HL-60/S4 treated with phorbol 12-myristate 13-acetate at 8.2 ng/mL for 4 days and 3 days (cell line): ENCODE measurements around the gene SH3GL1.
"Not testable (repeated sequence)": the region's sequence is repeated elsewhere in the genome, so short reads cannot be mapped to it uniquely, and the experiment has no call there.

Experiments used
- in situ Hi-C: fragments of 300-500 bp; cut with MboI; formaldehyde crosslinking; loops from 2 replicates; pipeline ENCODE4 v1.15.0; 2022; ENCODE audit warnings: low sequenced_read_pairs

Gene SH3GL1

GRCh38 chr19:4345342-4346019, 54.9 kb downstream of the SH3GL1 start:
- in situ Hi-C loops = no loop called here

DNA sequence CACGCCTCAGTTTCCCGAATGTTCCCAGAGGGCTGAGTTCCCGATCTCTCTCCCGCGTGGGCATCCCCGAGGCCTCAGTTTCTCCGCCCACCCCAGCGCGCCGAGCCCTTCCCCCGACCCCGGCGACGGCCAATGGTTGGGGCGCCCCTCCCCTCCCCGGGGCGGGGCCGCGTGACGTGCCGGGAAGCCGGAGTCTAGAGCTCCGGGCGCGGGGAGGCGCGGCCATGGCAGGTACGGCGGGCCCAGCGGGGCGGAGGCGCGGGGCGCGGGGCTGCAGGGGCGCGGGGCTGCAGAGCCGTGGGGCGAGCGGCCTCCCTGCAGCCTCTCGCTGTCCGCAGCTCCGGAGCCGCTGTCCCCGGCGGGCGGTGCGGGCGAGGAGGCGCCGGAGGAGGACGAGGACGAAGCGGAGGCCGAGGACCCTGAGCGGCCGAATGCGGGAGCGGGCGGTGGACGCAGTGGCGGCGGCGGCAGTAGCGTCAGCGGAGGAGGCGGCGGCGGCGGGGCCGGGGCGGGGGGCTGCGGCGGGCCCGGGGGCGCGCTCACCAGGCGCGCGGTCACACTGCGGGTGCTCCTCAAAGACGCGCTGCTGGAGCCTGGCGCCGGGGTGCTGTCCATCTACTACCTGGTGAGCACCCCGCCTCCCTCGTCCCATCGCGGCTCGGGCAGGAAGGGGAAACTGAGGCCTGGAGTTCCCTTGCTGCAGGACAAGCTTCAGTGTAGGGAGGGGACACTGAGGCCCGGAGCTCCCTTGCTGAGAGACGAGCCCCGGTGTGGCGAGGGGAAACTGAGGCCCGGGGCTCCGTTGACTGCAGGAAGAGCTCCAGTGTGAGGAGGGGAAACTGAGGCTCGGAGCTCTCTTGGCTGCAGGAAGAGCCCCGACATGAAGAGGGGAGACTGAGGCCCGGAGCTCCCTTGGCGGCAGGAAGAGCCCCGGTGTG, 56.7 kb downstream of the SH3GL1 start, which contains the start of gene MPND:
TSS of gene MPND (plus strand) at position 193 of the 938 bp plus-strand sequence. CDS start at position 225, 32 bp downstream.
- in situ Hi-C loops = no loop called here

- in situ Hi-C loops = no loop called here
These were observed 57.6 kb downstream of the SH3GL1 start for GRCh38 chr19:4342615-4343369.

DNA sequence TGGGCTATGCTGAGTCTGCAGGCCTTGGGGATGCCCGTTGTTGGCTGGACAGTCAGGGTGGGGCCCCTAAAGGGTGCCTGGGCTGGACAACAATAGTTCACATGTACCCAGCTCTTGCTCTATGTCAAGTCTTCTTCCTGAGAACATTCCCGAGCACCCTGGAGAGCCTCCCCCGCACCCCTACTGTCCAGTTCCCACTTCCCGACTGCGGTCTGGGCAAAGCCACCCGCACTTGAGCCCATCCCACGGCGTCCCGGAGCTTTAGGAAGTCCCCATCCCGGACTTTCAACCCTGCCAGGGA, 58.1 kb downstream of the SH3GL1 start:
- in situ Hi-C loops = no loop called here

- in situ Hi-C loops = no loop called here
These were observed 61.6 kb downstream of the SH3GL1 start, which contains the start of gene STAP2 for GRCh38 chr19:4338441-4339355. TSS of gene STAP2 (minus strand) at chr19:4338827. CDS start at chr19:4338753, 74 bp downstream.

GRCh38 chr19:4337906-4338440, 62.4 kb downstream of the SH3GL1 start:
- in situ Hi-C loops = no loop called here

- in situ Hi-C loops = no loop called here
These were observed 65.3 kb downstream of the SH3GL1 start for GRCh38 chr19:4334929-4335570.

GRCh38 chr19:4329858-4330257, 70.5 kb downstream of the SH3GL1 start:
- in situ Hi-C loops = no loop called here

- in situ Hi-C loops = not testable (repeated sequence)
These were observed 71.2 kb downstream of the SH3GL1 start for GRCh38 chr19:4328991-4329681.

DNA sequence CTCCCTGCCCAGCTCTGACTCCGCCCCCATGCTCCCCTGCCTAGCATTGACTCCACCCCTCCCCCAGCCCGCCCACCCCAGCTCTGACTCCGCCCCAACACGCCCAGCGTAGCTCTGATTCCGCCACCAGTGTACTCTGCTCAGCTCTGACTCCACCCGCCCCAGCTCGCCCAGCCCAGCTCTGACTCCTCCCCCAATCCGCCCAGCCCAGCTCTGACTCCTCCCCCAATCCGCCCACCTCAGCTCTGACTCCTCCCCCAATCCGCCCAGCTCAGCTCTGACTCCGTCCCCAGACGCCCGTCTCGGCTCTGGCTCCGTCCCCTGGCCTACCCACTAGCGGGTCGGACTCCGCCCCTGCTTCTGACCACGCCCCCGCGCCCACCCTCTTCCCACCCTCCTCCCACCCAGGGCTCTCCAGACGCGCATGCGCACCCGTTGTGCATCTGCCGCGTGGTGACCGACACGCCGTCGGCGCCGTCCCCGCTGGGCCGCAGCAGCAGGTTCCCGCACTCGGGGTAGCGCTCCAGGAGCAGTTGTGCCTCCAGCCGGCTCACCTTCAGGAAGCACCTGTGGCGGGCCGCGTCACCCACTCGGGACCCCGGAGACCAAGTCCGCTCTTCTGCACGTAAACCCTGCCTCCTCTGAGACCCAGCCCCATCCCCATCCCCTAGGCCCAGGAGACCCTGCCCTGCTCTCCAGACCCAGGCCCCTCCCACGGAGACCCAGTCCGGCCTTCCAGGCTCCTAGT, 71.9 kb downstream of the SH3GL1 start:
- in situ Hi-C loops = no loop called here

- in situ Hi-C loops = no loop called here
These were observed 72.5 kb downstream of the SH3GL1 start for GRCh38 chr19:4327877-4328242.

DNA sequence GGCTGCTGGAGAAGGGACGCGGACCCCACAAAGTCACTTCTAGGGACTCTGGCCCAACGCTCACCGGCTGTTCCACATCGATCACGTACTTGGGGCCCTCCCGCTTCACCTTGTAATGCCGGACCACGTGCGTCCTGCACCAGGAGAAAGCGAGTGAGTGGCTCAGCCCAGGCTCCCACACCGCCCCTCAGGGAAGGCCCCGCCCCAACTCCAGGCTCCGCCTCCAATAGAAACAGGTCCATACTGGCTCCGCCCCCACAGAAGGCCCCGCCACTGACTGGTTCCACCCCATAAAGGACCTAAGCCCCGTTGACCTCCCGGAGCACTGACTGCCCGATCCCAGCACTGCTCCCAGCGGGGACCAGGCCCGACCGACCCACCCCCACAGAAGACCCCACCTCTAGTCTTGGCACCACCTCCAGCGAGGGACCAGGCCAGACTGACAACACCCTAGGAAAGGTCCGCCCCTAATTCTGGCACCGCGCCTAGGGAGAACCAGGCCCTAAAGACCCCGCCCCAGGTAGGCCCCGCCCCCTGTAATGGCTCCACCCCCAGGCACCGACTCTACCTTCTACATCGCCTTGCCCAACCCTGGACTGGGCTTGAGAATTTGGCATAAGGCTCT, 73.0 kb downstream of the SH3GL1 start:
- in situ Hi-C loops = no loop called here

DNA sequence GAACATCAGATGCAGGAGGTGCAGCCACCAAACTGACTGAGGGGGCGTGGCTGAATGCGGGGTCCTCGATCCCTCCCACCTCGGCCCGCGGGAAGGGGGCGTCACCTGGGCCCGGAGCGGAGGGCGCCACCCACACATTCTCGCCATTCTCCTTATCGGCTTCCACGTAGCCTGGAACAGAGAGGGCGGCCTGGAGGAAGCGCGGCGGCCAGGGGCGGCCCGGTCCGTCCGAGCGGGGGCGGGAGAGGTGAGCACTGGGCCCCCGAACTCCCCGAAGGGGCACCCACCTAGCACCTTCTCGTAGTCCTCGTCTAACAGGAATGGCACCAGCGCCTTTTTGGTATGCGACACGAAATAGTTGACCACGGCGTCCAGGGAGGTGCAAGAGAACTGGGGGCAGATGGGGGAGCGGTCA, 73.5 kb downstream of the SH3GL1 start:
- in situ Hi-C loops = no loop called here

DNA sequence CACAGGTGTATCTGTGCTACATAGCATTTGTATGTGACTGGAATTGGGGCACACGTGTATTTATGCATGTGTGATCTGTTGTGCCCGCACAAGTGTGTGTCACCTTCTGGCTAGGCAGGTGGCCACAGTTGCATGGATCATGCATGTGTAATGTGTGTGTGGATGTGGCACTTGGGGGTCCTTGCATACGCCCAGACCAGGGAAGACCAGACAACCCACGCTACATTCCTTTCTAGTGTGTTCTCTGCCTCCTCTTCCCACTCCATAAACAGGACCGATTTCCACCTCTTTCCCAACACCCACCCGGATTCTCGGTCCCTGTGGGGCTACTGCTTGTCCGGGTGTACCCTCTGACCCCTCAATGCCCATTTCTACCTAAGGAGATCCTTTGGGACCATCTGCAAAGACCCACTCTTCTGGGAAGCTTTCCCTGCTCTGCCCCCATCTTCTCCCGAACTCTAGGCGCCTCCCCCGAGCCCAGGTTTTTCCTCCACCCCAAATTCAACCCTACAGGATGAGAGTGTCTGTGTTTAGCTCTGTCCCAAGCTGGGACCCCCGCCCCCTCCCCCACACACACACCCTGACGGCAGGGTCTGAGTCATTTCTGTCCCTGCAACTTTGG, 74.0 kb downstream of the SH3GL1 start:
- in situ Hi-C loops = no loop called here

DNA sequence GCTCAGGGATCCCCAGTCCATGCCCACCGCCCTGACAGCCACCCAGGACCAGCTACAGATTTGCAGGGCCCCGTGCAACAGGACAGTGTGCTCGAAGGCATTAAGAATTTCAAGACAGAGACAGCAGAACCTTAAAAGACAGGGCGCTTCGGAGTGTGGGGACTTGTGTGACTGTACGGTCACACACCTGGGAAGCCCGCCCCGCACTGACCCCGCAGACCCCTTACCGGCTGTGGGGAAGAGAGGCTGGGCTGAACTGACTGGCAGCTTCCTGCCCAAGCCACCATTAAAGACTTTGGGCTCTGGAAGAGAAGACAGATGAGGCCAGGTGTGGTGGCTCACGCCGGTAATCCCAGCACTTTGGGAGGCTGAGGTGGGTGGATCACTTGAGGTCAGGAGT, 76.1 kb downstream of the SH3GL1 start:
- in situ Hi-C loops = no loop called here

GRCh38 chr19:4323692-4324091, 76.7 kb downstream of the SH3GL1 start:
- in situ Hi-C loops = no loop called here

DNA sequence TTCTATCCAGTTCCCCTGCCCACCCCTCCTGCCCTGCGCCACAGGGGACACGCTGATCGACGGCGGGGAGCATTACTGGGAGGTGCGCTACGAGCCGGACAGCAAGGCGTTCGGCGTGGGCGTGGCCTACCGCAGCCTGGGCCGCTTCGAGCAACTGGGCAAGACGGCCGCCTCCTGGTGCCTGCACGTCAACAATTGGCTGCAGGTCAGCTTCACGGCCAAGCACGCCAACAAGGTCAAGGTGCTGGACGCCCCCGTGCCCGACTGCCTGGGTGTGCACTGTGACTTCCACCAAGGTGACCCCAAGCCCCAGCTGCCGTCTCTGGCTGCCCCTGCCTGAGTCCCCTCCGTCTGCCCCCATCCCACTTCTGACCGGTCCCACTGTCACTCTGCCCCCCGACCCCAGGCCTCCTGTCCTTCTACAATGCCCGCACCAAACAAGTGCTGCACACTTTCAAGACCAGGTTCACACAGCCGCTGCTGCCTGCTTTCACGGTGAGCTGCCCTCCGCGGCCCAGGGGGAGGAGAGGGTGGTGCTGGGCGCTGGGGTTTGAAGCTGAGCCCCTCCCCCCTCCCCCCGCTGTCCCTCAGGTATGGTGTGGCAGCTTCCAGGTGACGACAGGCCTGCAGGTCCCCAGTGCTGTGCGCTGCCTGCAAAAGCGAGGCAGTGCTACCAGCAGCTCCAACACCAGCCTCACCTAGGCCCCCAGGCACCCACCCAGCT, 77.2 kb downstream of the SH3GL1 start:
- in situ Hi-C loops = no loop called here
